NCI-H446 treated with DMSO at 0.1 percent for 48 hours (cell line): ENCODE data around the gene DOCK4.
A peak's percentile ranks its signal among the peaks of the same experiment; 100 is the strongest.

ENCODE experiments used
- DNase-seq: peaks from one replicate; lab custom pipeline; 2025; lab: John Stamatoyannopoulos, UW

Gene DOCK4

GRCh38 chr7:112220877-112221434 is 14.8 kb upstream of the DOCK4 start:
- DNase-seq: no peak

- DNase-seq: no peak
These were observed 9.6 kb upstream of the DOCK4 start for GRCh38 chr7:112215787-112216186.

GRCh38 chr7:112214883-112215282 is 8.7 kb upstream of the DOCK4 start:
- DNase-seq: no peak

GRCh38 chr7:112214268-112214667 is 8.1 kb upstream of the DOCK4 start:
- no peak for DNase-seq

GRCh38 chr7:112213735-112214134 is 7.5 kb upstream of the DOCK4 start:
- no peak for DNase-seq

GRCh38 chr7:112212571-112212970 is 6.4 kb upstream of the DOCK4 start:
- no peak for DNase-seq

- DNase-seq: no peak
These were observed 5.2 kb upstream of the DOCK4 start for GRCh38 chr7:112211348-112211907.

GRCh38 chr7:112207765-112208164 is 1.6 kb upstream of the DOCK4 start:
- no peak for DNase-seq

GRCh38 chr7:112206991-112207592 is 893 bp upstream of the DOCK4 start:
- DNase-seq: no peak

- DNase-seq: peak; percentile 27
These were observed 609 bp downstream of the DOCK4 start for GRCh38 chr7:112205343-112206237.

GRCh38 chr7:112204499-112205342 is 1.5 kb downstream of the DOCK4 start:
- no peak for DNase-seq

GRCh38 chr7:112203365-112203739 is 2.8 kb downstream of the DOCK4 start:
- no peak for DNase-seq

- no peak for DNase-seq
These were observed 3.4 kb downstream of the DOCK4 start for GRCh38 chr7:112202816-112203215.

GRCh38 chr7:112201839-112202238 is 4.4 kb downstream of the DOCK4 start:
- DNase-seq: no peak

GRCh38 chr7:112201411-112201810 is 4.8 kb downstream of the DOCK4 start:
- DNase-seq: no peak

GRCh38 chr7:112199672-112200071 is 6.5 kb downstream of the DOCK4 start:
- no peak for DNase-seq

GRCh38 chr7:112199035-112199655 is 7.1 kb downstream of the DOCK4 start:
- no peak for DNase-seq

GRCh38 chr7:112197322-112197721 is 8.9 kb downstream of the DOCK4 start:
- no peak for DNase-seq

- no peak for DNase-seq
These were observed 10.5 kb downstream of the DOCK4 start for GRCh38 chr7:112195717-112196116.

- no peak for DNase-seq
These were observed 12.2 kb downstream of the DOCK4 start for GRCh38 chr7:112193915-112194502.
